HG02798 (cell line): Measurements from ENCODE around the gene FBXL17.

Experiments
- ATAC-seq: cut with Tn5 transposase; IDR thresholded peaks from one replicate; pipeline ENCODE4 v1.9.1; 2021; ENCODE audit warnings: mild to moderate bottlenecking; ENCODE audit not compliant: unreplicated experiment, poor library complexity

The FBXL17 gene

GRCh38 chr5:108375768-108376167, 6.1 kb downstream of the FBXL17 start:
- ATAC-seq = no peak

GRCh38 chr5:108373426-108373825, 8.5 kb downstream of the FBXL17 start:
- no peak for ATAC-seq

GRCh38 chr5:108372369-108372768, 9.5 kb downstream of the FBXL17 start:
- ATAC-seq = no peak

- no peak for ATAC-seq
Measured at GRCh38 chr5:108371263-108371662, 10.6 kb downstream of the FBXL17 start.

GRCh38 chr5:108369167-108369566, 12.7 kb downstream of the FBXL17 start:
- ATAC-seq = no peak

GRCh38 chr5:108367679-108368334, 14.1 kb downstream of the FBXL17 start:
- ATAC-seq = no peak

GRCh38 chr5:108366500-108366899, 15.4 kb downstream of the FBXL17 start:
- ATAC-seq = no peak

- ATAC-seq = no peak
Measured at GRCh38 chr5:108361771-108362170, 20.1 kb downstream of the FBXL17 start.

- ATAC-seq = no peak
Measured at GRCh38 chr5:108361239-108361638, 20.7 kb downstream of the FBXL17 start.

- ATAC-seq = no peak
Measured at GRCh38 chr5:108360280-108360679, 21.6 kb downstream of the FBXL17 start.

GRCh38 chr5:108356286-108356685, 25.6 kb downstream of the FBXL17 start:
- no peak for ATAC-seq

GRCh38 chr5:108353087-108353486, 28.8 kb downstream of the FBXL17 start:
- no peak for ATAC-seq

GRCh38 chr5:108345541-108346171, 36.2 kb downstream of the FBXL17 start:
- peak; percentile 75 for ATAC-seq

- ATAC-seq = no peak
Measured at GRCh38 chr5:108344103-108344822, 37.6 kb downstream of the FBXL17 start.

GRCh38 chr5:108341866-108342265, 40.0 kb downstream of the FBXL17 start:
- ATAC-seq = no peak

GRCh38 chr5:108340131-108340530, 41.8 kb downstream of the FBXL17 start:
- ATAC-seq = no peak

GRCh38 chr5:108339220-108339619, 42.7 kb downstream of the FBXL17 start:
- no peak for ATAC-seq

- ATAC-seq = no peak
Measured at GRCh38 chr5:108334225-108334624, 47.7 kb downstream of the FBXL17 start.

- ATAC-seq = no peak
Measured at GRCh38 chr5:108326982-108327381, 54.9 kb downstream of the FBXL17 start.

- no peak for ATAC-seq
Measured at GRCh38 chr5:108324886-108325285, 57.0 kb downstream of the FBXL17 start.

GRCh38 chr5:108321341-108321740, 60.6 kb downstream of the FBXL17 start:
- ATAC-seq = no peak

GRCh38 chr5:108320231-108320630, 61.7 kb downstream of the FBXL17 start:
- no peak for ATAC-seq
